GM18520 (cell line): ENCODE results near the gene IARS2.
"Not testable (repeated sequence)": the region's sequence is repeated elsewhere in the genome, so short reads cannot be mapped to it uniquely, and the experiment has no call there.

Experiments
- ATAC-seq: cut with Tn5 transposase; IDR thresholded peaks from one replicate; pipeline ENCODE4 v1.9.1; 2021; ENCODE audit not compliant: unreplicated experiment

Gene IARS2

GRCh38 chr1:220164116-220164515 lies 70.2 kb downstream of the IARS2 start:
- ATAC-seq, result no peak

GRCh38 chr1:220164517-220164916 lies 70.6 kb downstream of the IARS2 start:
- no peak for ATAC-seq

GRCh38 chr1:220166853-220167252 lies 72.9 kb downstream of the IARS2 start:
- no peak for ATAC-seq

GRCh38 chr1:220169887-220170286 lies 76.0 kb downstream of the IARS2 start:
- not testable (repeated sequence) for ATAC-seq

- no peak for ATAC-seq
Observed at GRCh38 chr1:220170836-220171526, 77.0 kb downstream of the IARS2 start.

GRCh38 chr1:220176540-220176939 lies 82.6 kb downstream of the IARS2 start:
- no peak for ATAC-seq

- ATAC-seq, result no peak
Observed at GRCh38 chr1:220182111-220182510, 88.2 kb downstream of the IARS2 start.

GRCh38 chr1:220182656-220183055 lies 88.7 kb downstream of the IARS2 start:
- no peak for ATAC-seq

GRCh38 chr1:220184506-220184905 lies 90.6 kb downstream of the IARS2 start:
- ATAC-seq, result no peak

GRCh38 chr1:220186752-220187151 lies 92.8 kb downstream of the IARS2 start:
- no peak for ATAC-seq

- no peak for ATAC-seq
Observed at GRCh38 chr1:220188538-220188937, 94.6 kb downstream of the IARS2 start.

GRCh38 chr1:220189750-220190347 lies 95.9 kb downstream of the IARS2 start:
- ATAC-seq, result no peak

GRCh38 chr1:220195701-220196100 lies 101.8 kb downstream of the IARS2 start:
- ATAC-seq, result no peak
